Transverse colon (tissue), 4 donors: ENCODE measurements around the gene CLSTN2.

Experiments used
- EP300 ChIP-seq: sonication (generic); formaldehyde crosslinking; IDR thresholded peaks from one replicate; pipeline ENCODE4 v1.6.1; 2017; ENCODE audit warnings: antibody characterized with exemption, low read depth
- POLR2A ChIP-seq: fragments of 450-650 bp; IDR thresholded peaks from one replicate; pipeline ENCODE4 v1.6.1; 2016; ENCODE audit warnings: antibody characterized with exemption, mild to moderate bottlenecking, moderate library complexity
- POLR2AphosphoS5 ChIP-seq, 3 donors: sonication (generic); formaldehyde crosslinking; IDR thresholded peaks; one replicate each; pipeline ENCODE4 v1.6.1; 2016; ENCODE audit warnings: antibody characterized with exemption in 3 of 3
- TF ChIP-seq, protein P1 (sequence below), 5 experiments: fragments of 200-600 bp in 3 of 5; fragments of 450-650 bp in 2 of 5; sonication (generic) in 3 of 5; IDR thresholded peaks; 1 replicate in 2 of 5; 2 replicates in 3 of 5; pipeline ENCODE4 v1.5.1; 2016 to 2017; ENCODE audit warnings: antibody characterized with exemption in 5 of 5, inconsistent platforms in 3 of 5, mild to moderate bottlenecking in 2 of 5, moderate library complexity in 1 of 5

GRCh38 chr3:140148824-140149390 lies 213.9 kb downstream of the CLSTN2 start:
- TF ChIP-seq, protein P1, sequence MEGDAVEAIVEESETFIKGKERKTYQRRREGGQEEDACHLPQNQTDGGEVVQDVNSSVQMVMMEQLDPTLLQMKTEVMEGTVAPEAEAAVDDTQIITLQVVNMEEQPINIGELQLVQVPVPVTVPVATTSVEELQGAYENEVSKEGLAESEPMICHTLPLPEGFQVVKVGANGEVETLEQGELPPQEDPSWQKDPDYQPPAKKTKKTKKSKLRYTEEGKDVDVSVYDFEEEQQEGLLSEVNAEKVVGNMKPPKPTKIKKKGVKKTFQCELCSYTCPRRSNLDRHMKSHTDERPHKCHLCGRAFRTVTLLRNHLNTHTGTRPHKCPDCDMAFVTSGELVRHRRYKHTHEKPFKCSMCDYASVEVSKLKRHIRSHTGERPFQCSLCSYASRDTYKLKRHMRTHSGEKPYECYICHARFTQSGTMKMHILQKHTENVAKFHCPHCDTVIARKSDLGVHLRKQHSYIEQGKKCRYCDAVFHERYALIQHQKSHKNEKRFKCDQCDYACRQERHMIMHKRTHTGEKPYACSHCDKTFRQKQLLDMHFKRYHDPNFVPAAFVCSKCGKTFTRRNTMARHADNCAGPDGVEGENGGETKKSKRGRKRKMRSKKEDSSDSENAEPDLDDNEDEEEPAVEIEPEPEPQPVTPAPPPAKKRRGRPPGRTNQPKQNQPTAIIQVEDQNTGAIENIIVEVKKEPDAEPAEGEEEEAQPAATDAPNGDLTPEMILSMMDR (IDR thresholded peaks at IDR 0.05): no peak
- TF ChIP-seq POLR2A: no peak
- no peak for TF ChIP-seq EP300
- no peak for TF ChIP-seq POLR2AphosphoS5 (IDR thresholded peaks at IDR 0.05)
